COR-L47 (cell line): ENCODE results near the gene ZNF432.
A peak's percentile ranks its signal among the peaks of the same experiment; 100 is the strongest.

Experiments used
- DNase-seq: peaks from one replicate; lab custom pipeline; 2025; lab: John Stamatoyannopoulos, UW

The ZNF432 gene

DNA sequence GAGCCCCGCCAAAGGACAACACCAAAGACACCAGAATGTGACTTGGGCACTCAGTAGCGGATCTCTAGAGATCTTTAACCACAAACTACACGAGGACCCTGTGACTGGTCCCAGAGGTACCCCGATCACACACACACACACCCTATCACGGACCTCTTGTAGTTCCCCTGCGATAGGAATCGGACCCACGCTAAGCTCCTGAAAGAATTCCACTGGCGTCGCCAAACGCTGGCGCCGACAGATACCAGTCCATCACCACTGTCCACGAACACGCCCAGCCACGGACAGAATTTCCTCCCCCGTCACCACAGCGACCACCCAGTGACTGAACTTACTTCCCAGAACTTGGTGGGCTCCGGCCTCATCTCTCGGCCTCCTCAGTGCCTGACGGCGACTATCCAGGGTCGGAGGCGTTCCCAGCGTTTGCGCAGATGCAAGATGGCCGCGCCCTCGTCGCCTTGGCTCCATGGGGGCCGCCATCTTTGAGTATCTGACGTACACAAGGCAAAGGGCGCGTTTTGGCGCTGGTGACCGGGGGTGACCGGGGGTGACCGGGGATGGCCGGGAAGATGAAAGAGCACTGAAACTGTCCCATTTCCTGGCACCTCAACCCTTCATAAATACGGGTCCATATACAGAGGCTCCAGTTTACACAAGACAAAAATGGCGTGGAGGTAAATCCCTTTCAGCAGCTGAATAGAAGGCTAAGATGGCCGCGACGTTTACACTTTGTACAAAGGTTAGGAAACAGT, 40.7 kb downstream of the ZNF432 start, which contains the start of gene ZNF615:
TSS of gene ZNF615 (minus strand) at position 406 of the 752 bp plus-strand sequence. CDS start 4,500 bp downstream, outside the sequence.
- DNase-seq = peak; percentile 79

- no peak for DNase-seq
Measured at GRCh38 chr19:52007451-52007805, 41.2 kb downstream of the ZNF432 start.

DNA sequence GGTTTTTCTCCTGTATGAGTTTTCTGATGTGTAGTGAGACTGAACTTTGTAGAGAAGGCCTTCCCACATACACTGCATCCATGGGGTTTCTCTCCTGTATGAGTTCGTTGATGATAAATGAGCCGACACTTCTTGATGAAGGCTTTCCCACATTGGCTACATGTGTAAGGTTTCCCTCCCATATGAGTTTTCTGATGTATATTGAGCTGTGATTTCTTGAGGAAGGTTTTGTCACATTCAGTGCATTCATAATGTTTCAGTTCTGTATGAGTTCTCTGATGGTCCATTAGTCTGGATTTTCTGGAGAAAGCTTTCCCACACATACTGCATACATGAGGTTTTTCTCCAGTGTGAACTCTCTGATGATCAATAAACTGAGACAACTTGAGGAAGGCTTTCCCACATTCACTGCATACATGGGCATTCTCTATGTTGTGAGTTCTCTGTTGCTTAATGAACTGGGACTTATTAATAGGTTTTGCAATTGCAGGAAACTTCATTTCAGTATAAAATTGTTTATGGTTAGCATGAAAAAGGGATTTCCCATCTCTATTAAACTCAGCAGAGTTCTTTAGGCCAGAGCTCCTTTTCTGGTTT, 54.5 kb downstream of the ZNF432 start:
- no peak for DNase-seq

GRCh38 chr19:51993422-51993821, 55.2 kb downstream of the ZNF432 start:
- DNase-seq = no peak

DNA sequence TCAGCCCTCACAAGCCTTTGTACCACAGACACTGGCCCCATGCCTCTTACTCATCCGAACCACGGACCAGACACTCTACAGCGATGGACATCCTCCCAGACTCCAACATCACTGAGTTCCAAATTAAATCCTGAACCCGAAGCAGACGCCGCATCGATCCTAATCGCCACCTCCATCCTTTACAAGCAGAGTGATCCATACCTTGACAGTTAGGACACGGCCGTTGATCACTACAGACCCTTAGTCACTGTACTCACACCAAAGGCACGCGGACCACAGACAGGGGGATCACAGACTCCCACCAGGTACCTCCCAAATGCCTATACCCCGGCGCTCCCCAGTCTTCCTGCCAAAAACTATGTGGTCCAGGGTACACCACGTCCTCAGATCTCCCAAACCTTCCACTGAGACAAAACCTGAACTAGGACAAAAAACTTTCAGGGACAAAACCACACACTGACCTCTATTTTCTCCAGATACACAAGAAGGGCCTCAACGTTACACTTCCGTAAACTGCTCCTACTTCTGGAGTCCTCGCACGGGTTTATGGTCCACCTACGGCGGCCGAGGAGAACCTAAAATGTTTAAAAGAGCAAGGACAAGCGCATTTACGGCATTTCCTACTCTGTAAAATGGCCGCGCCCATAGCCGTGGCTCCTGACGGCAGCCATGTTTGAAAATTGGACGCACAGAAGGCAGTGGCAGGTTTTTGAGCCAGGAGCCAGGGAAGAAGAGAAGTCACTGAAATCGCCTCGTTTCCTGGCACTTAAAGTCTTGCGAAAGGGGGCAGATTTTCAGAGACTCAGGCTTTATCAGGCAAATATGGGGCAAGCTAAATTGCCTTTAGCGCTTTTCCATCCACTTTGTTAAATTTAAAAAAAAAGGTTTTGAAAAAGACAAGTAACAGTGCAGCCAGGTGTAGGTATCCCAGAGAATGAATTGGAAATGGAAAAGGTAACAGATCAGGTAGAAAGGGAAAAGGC, 62.0 kb downstream of the ZNF432 start, which contains the start of gene ZNF350:
TSS of gene ZNF350 (minus strand) at position 532 of the 983 bp plus-strand sequence. CDS start 12,480 bp downstream, outside the sequence.
- peak; percentile 90 for DNase-seq

DNA sequence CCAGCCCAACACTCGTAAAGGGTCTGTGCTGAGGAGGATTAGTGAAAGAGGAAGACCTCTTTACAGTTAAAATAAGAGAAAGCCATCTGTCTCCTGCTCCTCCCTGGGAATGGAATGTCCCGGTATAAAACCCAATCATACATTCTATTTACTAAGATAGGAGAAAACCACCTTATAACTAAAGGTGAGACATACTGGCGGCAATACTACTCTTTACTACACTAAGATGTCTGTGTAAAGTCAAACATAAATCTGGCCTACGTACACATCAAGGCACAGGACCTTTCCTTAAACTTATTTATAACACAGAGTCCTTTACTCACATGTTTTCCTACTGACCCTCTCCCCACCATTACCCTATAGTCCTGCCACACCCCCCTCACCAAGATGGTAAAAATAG, 65.3 kb downstream of the ZNF432 start:
- DNase-seq = no peak
